T-cell (primary cell): ENCODE data around the gene DSCAM. TPM values are rescaled to one million over a fixed set of nuclear protein-coding genes. Genes with fewer than 3 reads are reported as not detected.

ENCODE experiments used
- ATAC-seq, 4 experiments: fragments of 200-7000 bp in 3 of 4; fragments of 150-1000 bp in 1 of 4; cut with Tn5 transposase; replicated peaks in 1 of 4; 1 replicate in 3 of 4; 2 replicates in 1 of 4; pipeline ENCODE4 v1.10.0; 2021; ENCODE audit warnings: moderate library complexity in 3 of 4, mild to moderate bottlenecking in 2 of 4, moderate number of reproducible peaks in 1 of 4
- CTCF ChIA-PET, 2 donors: fragments of 300-600 bp; sonication (Branson Sonifier 250); formaldehyde crosslinking; loops; one replicate each; lab custom pipeline; 2022; ENCODE audit warnings: antibody characterized with exemption in 2 of 2; lab: Charles Lee
- POLR2A ChIA-PET, 2 donors: fragments of 300-600 bp; sonication (Branson Sonifier 250); formaldehyde crosslinking; loops; one replicate each; lab custom pipeline; 2022; ENCODE audit warnings: antibody characterized with exemption in 2 of 2; lab: Charles Lee
- DNase-seq, 35 experiments: peaks; one replicate each; pipeline versions ENCODE4 v3.0.0 to v3.0.0-alpha.2; 2013 to 2023
- H3K27ac ChIP-seq: one replicate; pipeline ENCODE4 v1.5.1; 2013; ENCODE audit warnings: low read length
- H3K27me3 ChIP-seq, 2 experiments: replicated peaks in 1 of 2; 1 replicate in 1 of 2; 2 replicates in 1 of 2; pipeline versions ENCODE4 v1.6.1 to v1.7.0; 2013; ENCODE audit warnings: low read length in 1 of 2, mixed read lengths in 1 of 2; ENCODE audit not compliant: control insufficient read depth in 2 of 2, insufficient read depth in 2 of 2; ENCODE audit errors: extremely low read depth in 1 of 2
- H3K36me3 ChIP-seq, 2 donors: 1 replicate in 1 of 2; 2 replicates in 1 of 2; pipeline versions ENCODE4 v1.6.1 to v1.7.0; 2013; ENCODE audit warnings: low read length in 1 of 2; ENCODE audit not compliant: control insufficient read depth in 2 of 2, insufficient read depth in 1 of 2; ENCODE audit errors: extremely low read depth in 1 of 2
- H3K4me1 ChIP-seq, 2 experiments: 1 replicate in 1 of 2; 2 replicates in 1 of 2; pipeline versions ENCODE4 v1.6.1 to v1.7.0; 2013; ENCODE audit warnings: low read length in 2 of 2, mixed read lengths in 1 of 2; ENCODE audit not compliant: insufficient read depth in 2 of 2, control insufficient read depth in 1 of 2; ENCODE audit errors: extremely low read depth in 1 of 2
- H3K4me3 ChIP-seq, 2 donors: 1 replicate in 1 of 2; 2 replicates in 1 of 2; pipeline versions ENCODE4 v1.5.1 to v1.7.0; 2013; ENCODE audit warnings: mild to moderate bottlenecking in 2 of 2, low read length in 1 of 2, moderate library complexity in 1 of 2; ENCODE audit not compliant: control insufficient read depth in 1 of 2; ENCODE audit errors: extremely low read depth in 1 of 2
- H3K9me3 ChIP-seq: 2 replicates; pipeline ENCODE4 v1.7.0; 2013
- H3K27ac Mint-ChIP-seq, 2 donors: one replicate each; pipeline ENCODE4 v1.8.0; 2020 to 2021; ENCODE audit warnings: mild to moderate bottlenecking in 2 of 2, mixed read lengths in 2 of 2
- H3K27me3 Mint-ChIP-seq, 2 donors: one replicate each; pipeline ENCODE4 v1.8.0; 2021 to 2022; ENCODE audit warnings: mixed read lengths in 2 of 2
- H3K36me3 Mint-ChIP-seq: one replicate; pipeline ENCODE4 v1.8.0; 2021; ENCODE audit warnings: mixed read lengths
- H3K4me1 Mint-ChIP-seq, 3 donors: one replicate each; pipeline ENCODE4 v1.8.0; 2020 to 2022; ENCODE audit warnings: mixed read lengths in 3 of 3, mild to moderate bottlenecking in 1 of 3
- H3K4me3 Mint-ChIP-seq, 3 donors: one replicate each; pipeline ENCODE4 v1.8.0; 2020 to 2022; ENCODE audit warnings: mild to moderate bottlenecking in 3 of 3, mixed read lengths in 3 of 3, moderate library complexity in 3 of 3
- H3K9me3 Mint-ChIP-seq, 3 donors: one replicate each; pipeline ENCODE4 v1.8.0; 2020 to 2022; ENCODE audit warnings: mixed read lengths in 3 of 3
- WGBS: methylation state at CpG from one replicate; pipeline ENCODE4 v1.1.5; 2013; ENCODE audit warnings: missing lambda C conversion rate; ENCODE audit not compliant: insufficient coverage; 5-methylcytosine and 5-hydroxymethylcytosine counted together
- total RNA-seq, 35 experiments: library from RNA in 6 of 35; stranded (reverse) in 6 of 35; fragments of 120-200 nt in 1 of 35; gene quantifications; one replicate each; pipeline versions ENCODE4 v1.2.1 to v1.2.4 and lab custom pipeline; 2013 to 2026

The DSCAM gene
- total RNA-seq, 5 donors from 2014 or later (not counting 1 experiment from before 2014, with no cell fraction given) = not detected

DNA sequence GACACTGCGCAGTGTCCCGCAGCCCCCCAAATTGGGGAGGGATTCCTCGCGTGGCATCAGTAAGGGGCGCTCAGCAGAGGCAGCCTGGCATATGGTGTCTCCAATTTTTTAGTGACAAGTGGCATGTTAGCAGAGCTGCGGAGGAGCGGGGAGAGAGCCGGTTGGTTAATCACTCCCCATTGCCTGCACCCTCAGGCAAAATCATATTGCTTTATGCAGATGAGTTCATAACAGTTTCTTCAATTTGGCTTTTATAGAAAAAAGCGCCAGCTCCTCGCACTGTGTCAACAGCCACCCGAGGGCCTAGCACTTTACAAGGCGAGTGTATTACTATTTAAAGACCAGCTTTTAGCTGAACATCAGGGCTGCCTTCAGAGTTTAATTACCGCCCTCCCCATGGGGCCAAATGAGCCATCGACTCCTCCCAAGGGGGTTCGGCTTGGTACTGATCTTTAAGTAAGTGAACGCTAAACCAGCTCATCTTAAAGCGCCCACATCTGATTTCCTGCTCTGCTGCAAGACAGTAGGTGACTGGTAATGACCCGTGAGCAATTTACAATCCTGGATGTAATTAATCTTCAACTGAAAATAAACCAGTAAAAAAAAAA, 298.9 kb downstream of the DSCAM start:
- H3K4me3 ChIP-seq = no peak overlapping the region
- DNase-seq = no peak

DNA sequence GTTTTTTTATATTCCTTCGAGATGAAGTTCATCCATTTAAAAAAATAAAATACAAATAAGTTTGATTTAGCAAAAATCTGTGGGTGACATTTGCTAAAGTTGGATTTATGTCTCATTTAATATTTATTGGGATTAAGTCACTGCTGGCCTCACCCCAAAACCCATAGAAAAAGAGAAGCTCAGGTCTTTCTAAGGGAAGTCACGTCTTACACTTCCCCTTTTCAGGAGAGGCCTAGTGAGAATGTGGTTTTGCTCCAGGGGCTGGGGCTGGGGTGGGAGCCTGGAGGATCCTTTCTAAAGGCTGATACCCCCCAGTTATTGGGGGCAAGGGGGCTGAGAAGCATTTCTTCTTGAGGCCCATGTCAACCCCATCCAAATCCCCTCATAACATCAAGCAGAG, 300.3 kb downstream of the DSCAM start:
- no peaks in the 10 kb centered on the region for H3K27me3 Mint-ChIP-seq
- H3K9me3 ChIP-seq = no peaks in the 10 kb centered on the region
- H3K27ac Mint-ChIP-seq = no peak overlapping the region
- no CpG with 5 or more reads among the region's 2 CpGs for WGBS
- ATAC-seq (no peak), DNase-seq (no peak)
- CTCF ChIA-PET = no interaction called here
- H3K4me1 Mint-ChIP-seq = no peaks in the 10 kb centered on the region
- H3K27ac ChIP-seq = no peak overlapping the region
- peaks cover 0 to 8% (median 7%) of the 10 kb centered on the region in 3 donors for H3K9me3 Mint-ChIP-seq
- POLR2A ChIA-PET = no interaction called here
- no peaks in the 10 kb centered on the region for H3K36me3 Mint-ChIP-seq
- no peaks in the 10 kb centered on the region for H3K4me1 ChIP-seq
- H3K36me3 ChIP-seq = no peaks in the 10 kb centered on the region
- H3K4me3 ChIP-seq = no peak overlapping the region
- no peaks in the 10 kb centered on the region for H3K27me3 ChIP-seq
- H3K4me3 Mint-ChIP-seq = no peak overlapping the region

More for the DNA sequence above, 298.9 kb downstream of the DSCAM start:
- ChIA-PET CTCF (no interaction called here), POLR2A (no interaction called here)
- Histone ChIP-seq H3K36me3 (no peaks in the 10 kb centered on the region), H3K27ac (no peak overlapping the region), H3K4me1 (no peaks in the 10 kb centered on the region), H3K27me3 (no peaks in the 10 kb centered on the region), H3K9me3 (no peaks in the 10 kb centered on the region)
- no peak overlapping the region for H3K4me3 Mint-ChIP-seq
- no peak overlapping the region for H3K27ac Mint-ChIP-seq
- ATAC-seq = no peak
- H3K36me3 Mint-ChIP-seq = no peaks in the 10 kb centered on the region
- H3K4me1 Mint-ChIP-seq = no peaks in the 10 kb centered on the region
- peaks cover 0 to 8% (median 7%) of the 10 kb centered on the region in 3 donors for H3K9me3 Mint-ChIP-seq
- WGBS = 93% methylated on average over 8 of the region's 18 CpGs
- no peaks in the 10 kb centered on the region for H3K27me3 Mint-ChIP-seq

DNA sequence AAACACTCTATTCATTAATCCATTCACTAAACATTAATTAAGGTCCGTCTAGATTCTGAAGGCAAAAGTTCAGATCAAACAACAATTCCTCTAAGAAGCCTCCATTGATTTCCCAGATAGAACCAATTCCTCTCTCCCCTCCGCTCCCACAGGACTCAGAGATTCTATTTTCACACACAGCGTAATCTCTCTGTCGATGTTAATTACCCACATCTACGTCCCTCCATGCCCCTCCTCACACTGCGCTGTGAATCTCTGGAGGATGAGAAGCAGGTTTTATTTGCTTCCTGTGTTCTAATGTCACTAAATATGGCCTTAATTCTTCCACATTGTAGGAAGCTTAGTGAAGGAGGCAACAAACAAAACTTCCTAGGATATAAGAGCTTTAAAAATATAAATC, 306.7 kb downstream of the DSCAM start:
- Mint-ChIP-seq H3K27me3 (no peaks in the 10 kb centered on the region), H3K27ac (no peak overlapping the region)
- WGBS = 70% methylated on average over 2 of the region's 6 CpGs

GRCh38 chr21:40534886-40535285, 312.1 kb downstream of the DSCAM start:
- DNase-seq = no peak
- Histone ChIP-seq H3K4me3 (no peak overlapping the region), H3K27me3 (no peaks in the 10 kb centered on the region), H3K9me3 (peaks cover 2% of the 10 kb centered on the region), H3K36me3 (no peaks in the 10 kb centered on the region), H3K27ac (no peak overlapping the region), H3K4me1 (no peaks in the 10 kb centered on the region)
- ChIA-PET CTCF (no interaction called here), POLR2A (no interaction called here)
- ATAC-seq = no peak
- no peak overlapping the region for H3K27ac Mint-ChIP-seq
- peaks cover 0 to 9% (median 4%) of the 10 kb centered on the region in 3 donors for H3K9me3 Mint-ChIP-seq
- no CpG with 5 or more reads among the region's 1 CpG for WGBS
- H3K27me3 Mint-ChIP-seq = no peaks in the 10 kb centered on the region
- H3K4me1 Mint-ChIP-seq = no peaks in the 10 kb centered on the region
- H3K36me3 Mint-ChIP-seq = no peaks in the 10 kb centered on the region
- no peak overlapping the region for H3K4me3 Mint-ChIP-seq

More for the DNA sequence above, 306.7 kb downstream of the DSCAM start:
- no peaks in the 10 kb centered on the region for H3K36me3 ChIP-seq
- Mint-ChIP-seq H3K36me3 (no peaks in the 10 kb centered on the region), H3K4me1 (no peaks in the 10 kb centered on the region), H3K4me3 (no peak overlapping the region), H3K9me3 (peaks cover 0 to 8% (median 7%) of the 10 kb centered on the region in 3 donors)
- H3K27me3 ChIP-seq = no peaks in the 10 kb centered on the region
- ChIA-PET POLR2A (no interaction called here), CTCF (no interaction called here)
- H3K4me1 ChIP-seq = no peaks in the 10 kb centered on the region
- ATAC-seq = no peak
- no peak overlapping the region for H3K27ac ChIP-seq
- H3K4me3 ChIP-seq = no peak overlapping the region
- peaks cover 2% of the 10 kb centered on the region for H3K9me3 ChIP-seq
- no peak for DNase-seq

DNA sequence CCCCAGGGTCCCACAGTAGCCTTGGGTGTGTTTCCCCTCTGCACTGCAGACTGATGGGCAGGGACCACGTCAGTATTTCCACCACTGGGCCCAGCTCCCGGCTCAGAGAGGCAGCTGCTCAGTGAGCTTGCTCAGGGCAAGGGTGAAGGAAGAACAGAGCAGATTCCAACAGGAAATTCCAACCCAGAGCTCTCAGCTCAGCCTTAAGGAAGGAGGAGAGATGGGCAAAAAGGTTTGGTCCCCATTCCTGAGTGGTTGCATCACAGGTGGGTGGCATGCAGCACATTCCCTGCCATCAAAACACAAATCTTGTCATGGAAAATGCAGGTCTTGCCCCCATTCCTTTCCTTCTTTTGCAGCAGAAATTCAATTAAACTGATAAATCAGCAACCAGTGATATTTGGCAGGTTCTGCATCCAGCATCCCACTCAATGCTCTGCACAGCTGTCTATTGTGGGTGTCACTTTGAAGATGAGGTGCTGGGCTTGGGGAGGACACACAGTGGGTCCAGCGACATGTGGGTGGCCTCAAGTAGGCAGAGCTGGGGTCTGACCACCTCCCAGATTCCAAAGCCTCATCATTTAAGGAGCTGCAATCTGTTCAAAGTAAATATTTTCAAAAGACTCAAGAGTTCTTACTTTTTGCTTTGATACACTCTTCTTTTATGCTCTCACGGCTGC, 315.4 kb downstream of the DSCAM start:
- Mint-ChIP-seq H3K4me1 (no peaks in the 10 kb centered on the region), H3K27me3 (no peaks in the 10 kb centered on the region), H3K27ac (no peak overlapping the region), H3K36me3 (no peaks in the 10 kb centered on the region), H3K4me3 (no peak overlapping the region), H3K9me3 (peaks cover 10 to 20% (median 16%) of the 10 kb centered on the region in 3 donors)
- no peak for ATAC-seq
- Histone ChIP-seq H3K4me1 (no peaks in the 10 kb centered on the region), H3K9me3 (peaks cover 2% of the 10 kb centered on the region), H3K27ac (no peak overlapping the region), H3K36me3 (no peaks in the 10 kb centered on the region), H3K4me3 (no peak overlapping the region), H3K27me3 (no peaks in the 10 kb centered on the region)
- ChIA-PET POLR2A (no interaction called here), CTCF (no interaction called here)
- no peak for DNase-seq
- 27% methylated on average over 3 of the region's 4 CpGs for WGBS

- ChIA-PET CTCF (no interaction called here), POLR2A (no interaction called here)
- Mint-ChIP-seq H3K27me3 (no peaks in the 10 kb centered on the region), H3K4me3 (no peak overlapping the region), H3K27ac (no peak overlapping the region), H3K4me1 (no peaks in the 10 kb centered on the region), H3K36me3 (no peaks in the 10 kb centered on the region), H3K9me3 (peaks cover 10 to 20% (median 16%) of the 10 kb centered on the region in 3 donors)
- no peak for DNase-seq
- no peaks in the 10 kb centered on the region for H3K27me3 ChIP-seq
- no peaks in the 10 kb centered on the region for H3K36me3 ChIP-seq
- no peaks in the 10 kb centered on the region for H3K4me1 ChIP-seq
- ATAC-seq = no peak
- no peak overlapping the region for H3K4me3 ChIP-seq
- H3K9me3 ChIP-seq = peaks cover 2% of the 10 kb centered on the region
- no peak overlapping the region for H3K27ac ChIP-seq
- 80% methylated on average over 8 of the region's 10 CpGs for WGBS
Measured at GRCh38 chr21:40531016-40531415, 315.9 kb downstream of the DSCAM start.
